HT1080 (cell line): ENCODE data around the gene TMEM63C. TPM values are rescaled to one million over a fixed set of nuclear protein-coding genes. Genes with fewer than 3 reads are reported as not detected.

ENCODE experiments used
- DNase-seq: peaks from one replicate; pipeline ENCODE4 v3.0.0-alpha.2; 2015; ENCODE audit warnings: low read depth
- polyA plus RNA-seq, 2 experiments: library from polyadenylated mRNA; depleted of rRNA; stranded (reverse); fragments of >200 nt; gene quantifications; 2 replicates each; pipeline ENCODE4 v1.2.3, GENCODE V29; 2015
- total RNA-seq: library from RNA; depleted of rRNA; stranded (reverse); fragments of >200 nt; shearing (Covaris generic); gene quantifications from 2 replicates; pipeline ENCODE4 v1.2.3, GENCODE V29; 2014; rRNA removed

The TMEM63C gene, protein sequence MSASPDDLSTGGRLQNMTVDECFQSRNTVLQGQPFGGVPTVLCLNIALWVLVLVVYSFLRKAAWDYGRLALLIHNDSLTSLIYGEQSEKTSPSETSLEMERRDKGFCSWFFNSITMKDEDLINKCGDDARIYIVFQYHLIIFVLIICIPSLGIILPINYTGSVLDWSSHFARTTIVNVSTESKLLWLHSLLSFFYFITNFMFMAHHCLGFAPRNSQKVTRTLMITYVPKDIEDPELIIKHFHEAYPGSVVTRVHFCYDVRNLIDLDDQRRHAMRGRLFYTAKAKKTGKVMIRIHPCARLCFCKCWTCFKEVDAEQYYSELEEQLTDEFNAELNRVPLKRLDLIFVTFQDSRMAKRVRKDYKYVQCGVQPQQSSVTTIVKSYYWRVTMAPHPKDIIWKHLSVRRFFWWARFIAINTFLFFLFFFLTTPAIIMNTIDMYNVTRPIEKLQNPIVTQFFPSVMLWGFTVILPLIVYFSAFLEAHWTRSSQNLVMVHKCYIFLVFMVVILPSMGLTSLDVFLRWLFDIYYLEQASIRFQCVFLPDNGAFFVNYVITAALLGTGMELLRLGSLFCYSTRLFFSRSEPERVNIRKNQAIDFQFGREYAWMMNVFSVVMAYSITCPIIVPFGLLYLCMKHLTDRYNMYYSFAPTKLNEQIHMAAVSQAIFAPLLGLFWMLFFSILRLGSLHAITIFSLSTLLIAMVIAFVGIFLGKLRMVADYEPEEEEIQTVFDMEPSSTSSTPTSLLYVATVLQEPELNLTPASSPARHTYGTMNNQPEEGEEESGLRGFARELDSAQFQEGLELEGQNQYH
- total RNA-seq: not detected in 2 replicates
- 0.08 TPM in 1 of 2 replicates, not detected in the other for polyA plus RNA-seq (2015; cell fraction: cytosol; rRNA removed)
- polyA plus RNA-seq (2015; cell fraction: nucleus; rRNA removed): 0.07 TPM in 1 of 2 replicates, not detected in the other

DNA sequence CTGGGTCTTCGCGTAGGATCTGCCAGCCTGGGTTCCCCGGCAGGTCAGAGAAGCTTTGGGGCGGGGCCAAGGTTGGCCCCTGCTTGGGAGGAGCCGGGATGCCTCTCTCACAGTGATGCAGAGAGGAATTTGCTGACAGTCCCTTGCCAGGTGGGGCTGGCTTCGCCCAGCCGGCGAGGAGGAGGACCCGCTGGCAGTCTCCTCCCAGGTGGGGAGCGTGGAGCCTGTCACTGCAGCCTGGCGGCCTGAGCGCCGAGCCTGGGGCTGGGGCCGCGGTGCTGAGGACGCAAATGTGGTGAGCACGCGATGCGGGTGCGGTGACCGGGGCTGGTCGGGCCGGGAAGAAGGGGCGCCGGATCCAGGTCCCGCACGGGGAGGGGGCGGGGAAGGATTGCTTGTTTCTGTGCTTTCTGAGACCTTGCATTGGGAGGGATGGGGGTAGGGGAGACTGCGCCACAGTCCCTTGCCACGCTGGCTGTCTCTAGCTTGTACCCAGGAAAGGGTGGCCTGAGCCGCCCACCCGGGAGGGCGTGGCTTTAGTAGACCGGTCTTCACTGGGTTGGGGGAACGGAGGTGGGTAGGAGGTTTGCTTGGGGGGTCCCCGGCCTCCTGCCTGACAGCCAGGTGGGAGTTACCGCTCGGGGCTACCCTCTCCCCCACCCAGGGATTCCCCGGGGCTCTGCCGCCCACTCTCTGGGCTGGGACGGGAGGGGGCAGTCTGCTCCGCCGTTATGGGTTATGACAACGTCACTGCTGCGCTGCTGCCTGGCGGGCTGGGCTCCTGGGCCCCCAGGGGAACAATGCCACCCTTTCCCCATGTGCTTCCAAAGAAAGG, at the start of gene TMEM63C:
Gene TMEM63C (plus strand): TSS at position 196 of the 835 bp plus-strand sequence. CDS start 37,016 bp downstream, outside the sequence.
- peak; percentile 44 for DNase-seq

DNA sequence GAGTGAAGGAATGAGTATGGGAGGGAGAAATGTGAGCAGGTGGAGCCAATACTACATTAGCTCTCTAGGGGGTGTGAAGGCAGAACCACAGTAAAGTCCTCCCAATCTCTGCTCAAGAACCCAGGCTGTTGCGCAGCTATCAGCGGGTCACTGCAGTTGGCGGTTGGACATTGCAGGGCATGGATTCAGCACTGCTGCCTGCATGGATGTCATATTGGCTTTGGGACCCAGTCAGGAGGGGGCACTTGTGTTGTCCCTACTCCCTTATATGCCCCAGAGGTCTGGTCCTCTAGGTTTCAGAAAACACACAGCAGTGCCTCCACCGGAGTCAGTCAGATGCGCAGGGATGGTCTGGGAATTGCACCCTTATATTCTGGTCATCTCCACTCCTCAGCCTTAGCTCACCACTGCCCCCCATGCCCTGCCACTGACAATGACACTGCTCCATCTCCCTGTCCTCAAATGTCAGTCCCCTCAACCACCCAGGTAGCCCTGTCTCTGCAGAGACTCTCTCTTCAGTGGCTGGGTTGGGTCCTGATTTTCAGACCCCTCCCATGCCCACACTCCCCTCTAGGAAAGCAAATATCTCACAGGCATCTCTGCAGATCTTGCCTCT, 49.6 kb upstream of the TMEM63C start:
- no peak for DNase-seq

DNA sequence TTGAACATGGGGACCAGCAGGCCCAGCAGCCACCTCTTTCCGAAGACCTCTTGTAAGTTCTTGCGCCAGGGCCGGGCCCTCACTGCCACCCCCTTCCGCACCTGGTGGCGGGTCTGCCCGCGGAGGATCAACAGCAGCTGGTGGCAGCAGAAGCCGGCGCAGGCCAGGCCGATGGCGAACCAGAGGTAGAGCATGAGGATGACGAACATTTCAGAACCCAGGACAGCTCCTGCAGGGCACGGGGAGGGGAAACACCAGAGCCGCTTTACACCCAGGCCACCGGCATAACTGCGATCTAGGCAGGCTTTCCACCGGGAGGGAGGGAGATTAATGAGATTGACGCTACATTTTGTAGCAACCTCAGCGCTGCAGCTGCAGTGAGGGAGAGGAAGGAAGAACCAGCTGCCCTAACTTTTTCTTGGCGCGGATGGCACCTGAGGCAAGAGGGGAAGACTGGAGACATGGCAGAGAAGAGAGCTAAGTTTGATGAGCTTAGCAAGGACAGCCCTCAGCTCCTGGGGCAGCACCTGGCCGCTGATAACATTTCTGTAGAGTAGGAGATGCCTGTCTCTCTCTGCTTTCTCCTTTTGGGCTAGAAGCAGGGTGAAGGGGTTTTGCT, 47.8 kb upstream of the TMEM63C start:
- peak; percentile 38 for DNase-seq

DNA sequence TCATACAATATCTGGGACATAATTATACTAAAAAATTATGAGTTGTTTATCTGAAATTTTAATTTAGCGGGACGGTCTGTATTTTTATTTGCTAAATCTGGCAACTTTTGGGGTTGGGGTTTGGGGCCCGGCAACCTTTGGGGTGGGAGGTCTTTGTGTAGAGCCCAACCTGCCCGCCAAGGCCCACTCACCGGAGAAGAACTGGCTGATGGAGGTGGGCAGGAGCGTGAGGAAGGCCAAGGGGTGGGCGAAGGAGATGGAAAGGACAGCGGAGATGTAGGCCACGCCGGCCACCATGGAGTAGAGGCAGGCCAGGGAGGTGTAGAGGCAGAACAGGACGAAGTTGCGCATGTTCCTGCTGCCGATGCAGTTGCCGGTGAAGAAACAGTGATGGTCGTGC, 42.6 kb upstream of the TMEM63C start:
- DNase-seq: no peak

DNA sequence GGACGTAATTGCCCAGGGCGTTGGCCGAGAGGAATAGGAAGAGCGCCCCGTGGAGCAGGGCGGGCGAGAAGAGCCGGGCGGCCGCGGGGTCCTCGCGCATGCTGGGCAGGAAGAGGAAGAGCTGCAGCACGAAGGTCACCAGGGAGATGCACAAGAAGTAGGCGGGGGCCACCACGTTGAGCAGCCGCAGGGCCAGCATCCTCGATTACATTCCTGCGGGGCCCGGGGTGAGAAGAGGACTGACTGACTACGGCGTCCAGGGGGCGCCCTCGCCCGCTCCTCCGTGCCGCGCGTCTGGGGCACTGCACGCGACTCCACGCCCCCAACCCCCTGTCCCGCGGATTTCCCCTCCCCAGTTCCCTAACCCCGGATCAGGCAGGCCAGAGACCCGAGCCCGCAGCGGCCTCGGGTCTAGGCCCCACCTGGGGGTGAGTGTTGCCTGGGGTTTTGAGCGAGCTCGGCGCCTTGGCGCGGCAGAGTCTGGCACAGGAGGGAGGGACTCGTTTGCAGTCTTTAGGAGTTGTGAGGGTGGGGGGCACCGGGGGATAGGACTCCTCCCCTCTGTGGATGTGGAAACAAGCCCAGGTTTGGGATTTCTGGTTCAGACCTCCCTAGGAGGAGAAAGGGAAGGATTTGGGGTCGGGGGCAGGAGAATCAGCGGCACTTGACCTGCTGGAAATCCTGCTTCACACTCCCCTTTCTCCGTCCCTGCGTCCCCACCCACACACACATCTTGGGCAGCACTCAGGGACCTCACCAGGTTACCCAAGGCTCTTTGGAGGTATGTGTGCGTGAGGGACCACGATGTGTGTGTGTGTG, 41.8 kb upstream of the TMEM63C start:
- no peak for DNase-seq

DNA sequence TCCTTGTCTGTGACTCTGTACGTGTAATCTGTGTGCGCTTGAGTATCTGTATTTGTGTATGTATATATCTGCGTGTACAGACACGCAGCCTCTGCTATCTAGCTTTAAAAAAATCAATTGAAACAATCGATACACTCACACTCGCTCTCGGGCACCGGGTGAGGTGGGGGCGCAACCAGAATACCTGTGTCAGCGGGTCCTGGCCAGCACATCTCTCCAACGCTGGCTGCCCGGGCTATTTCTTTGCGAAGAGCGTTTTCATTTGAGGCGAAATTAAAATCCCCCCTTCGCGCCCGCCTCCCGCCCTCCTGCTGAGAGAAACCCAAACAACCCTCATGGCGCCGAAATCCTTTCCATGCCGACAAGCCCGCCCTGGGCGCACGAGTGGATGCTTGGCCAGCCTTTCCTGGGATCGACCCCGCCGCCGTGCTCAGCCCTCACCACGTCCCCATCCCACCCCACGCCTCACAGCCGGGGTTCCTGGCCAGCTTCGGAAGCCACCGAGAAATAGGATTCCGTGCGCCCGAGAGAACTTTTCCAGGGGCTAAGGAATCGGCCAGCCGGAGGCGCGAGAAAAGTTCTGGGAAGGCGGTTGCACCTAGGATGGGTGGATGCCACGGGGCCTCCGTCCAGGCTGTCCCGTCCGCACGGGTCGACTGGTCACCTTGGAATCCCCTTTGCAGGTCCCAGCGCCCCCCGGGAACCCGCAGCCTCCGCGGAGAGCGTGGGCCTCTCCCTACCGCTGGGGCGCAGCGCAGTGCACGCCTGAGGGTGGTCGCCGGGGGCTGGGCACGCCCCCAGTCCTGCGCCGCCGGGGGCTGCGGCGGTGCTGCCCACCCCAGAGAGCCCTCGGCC, 41.0 kb upstream of the TMEM63C start:
- no peak for DNase-seq

DNA sequence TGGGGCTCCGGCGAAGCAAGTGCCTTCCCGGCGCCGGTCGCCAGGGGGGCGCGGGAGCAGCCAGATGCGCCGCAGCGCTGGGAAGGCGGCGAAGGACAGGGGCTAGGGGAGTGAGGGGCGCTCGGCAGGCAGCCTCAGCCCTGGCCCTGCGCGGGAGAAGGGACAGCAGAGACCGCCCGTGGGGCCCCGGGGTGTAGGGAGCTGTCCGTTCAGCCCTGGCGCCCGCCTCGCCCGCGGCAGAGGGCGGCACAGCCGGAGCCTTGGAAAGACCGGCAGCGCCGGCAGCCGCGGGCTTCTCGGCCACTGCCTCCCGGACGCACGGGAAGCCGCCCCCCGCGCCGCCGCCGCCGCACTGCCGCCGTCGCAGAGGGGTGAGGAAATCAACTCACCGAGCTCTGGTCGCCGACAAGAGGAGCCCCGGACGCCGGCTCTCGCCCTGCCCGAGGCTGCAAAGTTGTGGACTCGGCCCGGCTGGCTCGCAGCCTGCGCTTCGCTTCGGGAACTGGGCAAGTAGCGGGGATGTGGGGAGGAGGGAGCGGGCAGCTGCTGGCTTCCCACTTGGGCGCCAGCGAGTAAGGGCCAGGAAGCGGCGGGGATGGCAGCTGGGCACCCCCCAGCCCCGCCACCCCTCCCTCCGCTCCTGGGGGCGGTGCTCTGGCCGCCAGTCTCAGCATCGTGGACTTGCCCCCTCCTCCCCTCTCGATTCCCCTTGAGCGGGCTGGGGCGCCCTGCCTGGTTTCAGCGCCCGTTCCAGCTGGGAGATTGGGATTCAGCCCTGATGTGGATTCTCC, 40.2 kb upstream of the TMEM63C start, which contains the start of gene ZDHHC22:
Gene ZDHHC22 (minus strand): TSS at position 578 of the 791 bp plus-strand sequence. CDS start 2,053 bp downstream, outside the sequence.
- no peak for DNase-seq

DNA sequence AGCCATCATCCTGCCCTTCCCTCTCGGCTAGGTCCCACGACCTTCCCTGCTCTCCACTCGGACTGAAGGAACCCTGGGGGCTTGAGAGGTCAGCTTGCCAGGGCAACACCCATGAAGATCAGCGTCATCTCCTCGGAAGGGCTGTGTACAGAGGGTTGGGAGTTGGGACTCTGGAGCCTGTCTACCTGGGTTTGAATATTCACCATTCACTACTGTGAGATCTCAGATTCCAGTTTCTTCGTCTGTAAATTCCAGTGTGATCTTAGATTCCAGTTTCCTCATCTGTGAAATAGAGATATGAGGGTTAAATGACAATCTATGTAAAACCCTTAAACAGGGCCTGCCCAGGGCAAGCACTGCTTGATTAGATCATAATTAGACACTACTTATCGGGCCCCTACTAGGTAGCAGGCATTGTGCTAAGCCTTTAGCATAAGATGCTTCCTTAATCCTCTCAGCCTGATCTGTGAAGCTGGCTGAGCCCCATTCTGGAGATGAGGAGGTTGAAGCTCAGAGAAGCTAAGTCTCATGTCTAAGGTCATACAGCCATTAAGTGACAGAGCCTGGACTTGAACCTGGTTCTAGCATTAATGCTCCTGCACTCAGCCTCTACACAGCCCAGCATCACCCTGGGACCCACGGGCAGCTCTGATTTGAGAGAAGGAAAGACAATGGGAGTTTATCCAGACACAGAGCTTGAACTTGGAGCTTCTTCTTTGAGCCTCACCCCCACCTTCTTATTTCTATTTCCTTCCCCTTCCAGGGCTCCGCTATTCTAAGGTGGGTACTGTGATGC, 39.4 kb upstream of the TMEM63C start:
- DNase-seq: no peak

DNA sequence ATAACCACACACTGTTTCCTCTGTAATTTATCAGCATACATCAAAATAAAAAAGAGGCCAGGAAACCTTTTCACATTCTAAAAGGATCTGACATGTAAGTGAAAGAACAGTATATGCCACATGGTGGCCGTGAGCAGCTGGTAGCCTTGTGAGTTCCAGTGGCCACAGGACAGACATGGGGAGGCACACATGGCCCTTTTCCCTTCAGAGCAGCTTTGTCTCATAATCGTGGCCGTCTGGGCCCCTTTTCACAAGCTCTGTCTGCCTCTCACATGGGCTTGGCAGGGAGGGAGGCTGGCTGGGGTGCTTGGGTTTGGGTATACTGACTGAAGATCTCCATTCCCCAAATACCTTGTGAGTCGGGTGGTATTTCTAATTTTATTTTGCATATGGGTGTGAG, 38.5 kb upstream of the TMEM63C start:
- DNase-seq: no peak

DNA sequence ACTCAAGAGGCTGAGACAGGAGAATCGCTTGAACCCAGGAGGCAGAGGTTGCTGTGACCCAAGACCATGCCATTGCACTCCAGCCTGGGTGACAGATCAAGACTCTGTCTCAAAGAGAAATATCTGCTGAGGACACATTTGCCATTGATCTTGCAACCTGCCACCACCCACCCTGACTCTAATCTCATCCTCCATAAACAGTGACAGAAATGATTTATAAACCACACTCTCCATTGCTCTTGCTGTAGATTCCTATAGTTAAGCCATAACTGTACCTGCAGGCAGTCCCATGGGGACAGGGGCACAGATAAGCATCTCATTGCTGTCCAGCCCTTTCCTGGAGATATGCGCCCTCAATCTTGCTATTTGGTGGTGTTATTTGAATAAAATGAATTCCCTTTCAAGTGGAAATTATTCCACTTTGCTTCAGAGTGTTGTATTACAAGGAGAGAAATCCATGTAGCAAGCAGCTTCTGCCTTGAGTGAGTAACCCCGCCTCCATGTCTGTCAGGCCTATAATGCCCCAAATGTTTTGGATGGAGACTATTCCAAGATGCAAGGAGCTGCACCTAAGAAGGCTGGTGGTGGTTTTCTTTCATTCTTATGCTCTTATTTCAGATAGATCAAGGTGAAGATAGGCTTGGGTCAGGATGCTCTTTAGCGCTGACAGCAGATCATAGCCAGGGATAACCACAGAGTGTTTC, 37.0 kb upstream of the TMEM63C start:
- no peak for DNase-seq

DNA sequence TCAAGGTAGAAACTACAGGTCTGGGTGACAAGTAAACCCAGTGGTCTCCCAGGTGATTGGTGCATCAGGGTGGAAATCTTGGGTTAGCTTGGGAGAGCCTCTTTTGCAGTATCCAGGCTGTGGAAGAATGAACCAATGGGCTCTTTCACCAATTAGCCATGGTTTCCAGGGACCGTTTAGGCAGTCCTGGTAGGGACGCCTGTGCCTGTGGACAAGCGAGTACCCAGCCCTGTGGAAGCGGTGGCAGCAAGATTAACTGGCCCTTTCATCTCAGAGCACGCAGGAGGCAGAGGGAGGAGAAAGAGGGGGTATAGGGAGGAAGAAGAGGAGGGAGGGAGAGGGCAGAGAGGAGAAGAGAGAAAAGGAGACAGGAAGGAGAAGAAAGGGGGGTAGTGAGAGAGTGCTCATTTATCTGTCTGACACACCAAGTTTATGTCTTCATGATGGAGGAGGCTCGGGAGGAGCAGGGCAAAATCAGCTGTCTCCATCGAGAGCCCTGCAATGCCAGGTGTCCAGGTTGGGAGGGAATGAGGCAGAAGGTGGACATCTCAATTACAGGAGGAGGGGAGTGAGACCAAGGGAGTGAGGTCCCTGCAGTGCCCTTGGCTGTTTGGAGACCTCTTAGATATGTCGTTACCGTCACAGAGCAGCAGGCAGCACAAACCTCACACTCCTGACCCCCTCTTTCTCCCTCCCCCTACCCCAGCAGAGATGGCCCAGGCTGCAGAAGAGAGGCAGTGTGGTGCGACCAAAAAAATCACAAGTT, 35.4 kb upstream of the TMEM63C start:
- no peak for DNase-seq

DNA sequence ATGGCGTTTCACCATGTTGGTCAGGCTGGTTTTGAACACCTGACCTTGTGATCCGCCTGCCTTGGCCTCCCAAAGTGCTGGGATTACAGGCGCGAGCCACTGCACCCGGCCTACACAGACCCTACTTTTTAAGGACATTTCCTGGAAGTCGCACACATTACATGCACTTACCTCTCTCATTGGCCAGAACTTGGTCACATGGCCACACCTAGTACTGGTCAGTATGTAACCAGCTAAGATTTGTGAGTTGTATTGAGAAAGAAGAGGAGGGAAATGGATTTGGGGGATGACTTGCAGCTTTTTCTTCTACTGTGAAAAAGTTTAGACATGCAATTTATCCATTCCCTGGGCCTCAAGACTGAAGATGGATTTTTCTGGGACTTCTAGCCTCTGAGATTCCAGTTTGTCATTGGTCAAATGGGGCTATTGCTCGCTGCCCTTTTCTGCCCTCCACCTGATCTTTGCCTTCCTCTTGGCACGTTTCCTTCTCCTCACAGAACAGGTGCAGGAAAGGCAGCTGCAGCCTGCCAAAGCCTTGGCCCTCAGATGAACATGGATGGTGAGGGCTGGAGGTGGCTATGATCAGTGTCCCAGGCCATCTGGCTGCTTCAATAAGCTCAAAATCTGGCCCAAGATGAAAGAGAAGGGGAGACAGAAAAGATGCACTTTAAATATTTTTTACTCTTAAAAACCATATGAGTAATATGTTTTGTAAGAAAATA, 32.9 kb upstream of the TMEM63C start:
- no peak for DNase-seq

DNA sequence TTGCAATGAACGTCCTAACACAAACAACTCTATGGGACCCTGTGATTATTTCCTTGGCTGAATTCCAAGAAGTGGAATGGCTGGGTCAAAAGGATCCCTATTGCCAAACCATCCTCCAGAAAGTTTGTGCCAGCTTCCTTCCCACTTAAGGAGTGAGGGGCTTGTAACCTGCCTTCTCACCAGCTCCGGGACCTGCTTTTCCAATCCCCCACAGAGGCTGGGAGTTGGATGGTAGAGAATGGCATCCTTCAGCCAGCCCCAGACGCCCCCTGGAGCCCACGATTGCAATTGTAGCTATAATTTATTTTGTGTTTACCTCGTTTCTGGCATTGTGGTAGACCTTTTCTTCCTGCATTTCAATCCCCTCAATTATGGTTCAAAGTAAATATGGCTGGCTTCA, 30.4 kb upstream of the TMEM63C start:
- DNase-seq: no peak

DNA sequence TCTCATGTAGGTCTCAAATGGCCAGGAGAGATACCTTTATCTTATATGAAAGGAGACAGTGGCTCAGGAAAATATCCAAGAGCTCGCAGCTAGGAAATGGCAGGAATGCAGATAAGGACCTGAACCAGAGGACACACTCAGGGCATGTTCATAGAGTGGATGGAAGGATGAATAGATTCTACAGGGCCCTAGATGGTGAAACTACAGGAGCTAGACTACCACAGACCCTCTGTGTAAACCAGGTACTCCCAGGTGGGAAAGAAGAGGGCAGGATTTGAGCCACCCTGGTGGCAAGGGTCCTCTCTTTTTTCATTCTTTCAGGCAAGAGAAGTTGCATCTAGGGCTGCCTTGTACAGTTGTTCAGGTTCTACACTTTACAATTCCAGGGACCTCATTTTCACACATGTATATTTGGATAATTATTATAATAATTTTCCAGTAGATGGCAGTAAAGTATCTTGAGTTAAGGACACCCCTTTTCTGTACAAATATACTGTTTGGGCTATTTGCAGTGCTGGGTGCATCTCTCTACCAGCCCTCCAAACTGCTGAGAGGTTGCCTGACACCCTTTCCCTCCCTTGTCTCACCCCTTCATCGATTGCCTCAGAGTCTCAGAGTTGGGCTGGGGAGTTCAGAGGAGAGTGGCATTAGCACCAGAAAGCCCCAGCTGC, 29.5 kb upstream of the TMEM63C start:
- peak; percentile 29 for DNase-seq
